HG03439 (cell line): ENCODE results near the gene AKT1S1.
A peak's percentile ranks its signal among the peaks of the same experiment; 100 is the strongest.

Experiments used
- ATAC-seq: cut with Tn5 transposase; IDR thresholded peaks from one replicate; pipeline ENCODE4 v1.9.1; 2021; ENCODE audit warnings: mild to moderate bottlenecking, moderate library complexity; ENCODE audit not compliant: unreplicated experiment

The AKT1S1 gene

GRCh38 chr19:49871349-49871985 lies 5.7 kb downstream of the AKT1S1 start:
- no peak for ATAC-seq

- ATAC-seq: no peak
Measured at GRCh38 chr19:49870309-49870901, 6.8 kb downstream of the AKT1S1 start.

GRCh38 chr19:49869484-49870308 lies 7.5 kb downstream of the AKT1S1 start:
- peak; percentile 64 for ATAC-seq

GRCh38 chr19:49869009-49869483 lies 8.1 kb downstream of the AKT1S1 start:
- no peak for ATAC-seq

GRCh38 chr19:49866933-49867782 lies 10.0 kb downstream of the AKT1S1 start, which contains the start of gene PNKP:
TSS of gene PNKP (minus strand) at chr19:49867576. CDS start at chr19:49867204, 372 bp downstream.
- peak; percentile 41 for ATAC-seq

- ATAC-seq: no peak
Measured at GRCh38 chr19:49864890-49865289, 12.3 kb downstream of the AKT1S1 start.

GRCh38 chr19:49863935-49864320 lies 13.2 kb downstream of the AKT1S1 start:
- ATAC-seq: no peak

- ATAC-seq: no peak
Measured at GRCh38 chr19:49863254-49863934, 13.8 kb downstream of the AKT1S1 start.

- ATAC-seq: no peak
Measured at GRCh38 chr19:49862391-49863253, 14.5 kb downstream of the AKT1S1 start.

- no peak for ATAC-seq
Measured at GRCh38 chr19:49861541-49862378, 15.4 kb downstream of the AKT1S1 start.

GRCh38 chr19:49861107-49861506 lies 16.0 kb downstream of the AKT1S1 start:
- no peak for ATAC-seq

GRCh38 chr19:49860336-49861102 lies 16.6 kb downstream of the AKT1S1 start:
- ATAC-seq: no peak

GRCh38 chr19:49859682-49860335 lies 17.3 kb downstream of the AKT1S1 start:
- ATAC-seq: no peak

- ATAC-seq: no peak
Measured at GRCh38 chr19:49858088-49858985, 18.8 kb downstream of the AKT1S1 start.

GRCh38 chr19:49857838-49858087 lies 19.4 kb downstream of the AKT1S1 start:
- ATAC-seq: no peak

GRCh38 chr19:49857061-49857837 lies 19.9 kb downstream of the AKT1S1 start:
- no peak for ATAC-seq
